Activated B cell treated with CpG ODN at 0.5 μM for 24 hours (primary cell): ENCODE data around the gene ELP5. TPM values are rescaled to one million over a fixed set of nuclear protein-coding genes. Genes with fewer than 3 reads are reported as not detected.

Experiments
- ATAC-seq: fragments of 200-7000 bp; cut with Tn5 transposase; one replicate; pipeline ENCODE4 v1.10.0; 2021; ENCODE audit warnings: low read depth, mild to moderate bottlenecking, moderate library complexity
- CTCF ChIA-PET: fragments of 350-600 bp; sonication (Branson Sonifier 250); formaldehyde crosslinking; loops from one replicate; lab custom pipeline; 2021; ENCODE audit warnings: antibody characterized with exemption; lab: Charles Lee
- POLR2A ChIA-PET: fragments of 350-600 bp; sonication (Branson Sonifier 250); formaldehyde crosslinking; loops from one replicate; lab custom pipeline; 2021; ENCODE audit warnings: antibody characterized with exemption; lab: Charles Lee
- DNase-seq: peaks from one replicate; pipeline ENCODE4 v3.0.0; 2022
- H3K27ac Mint-ChIP-seq: one replicate; pipeline ENCODE4 v1.8.0; 2020; ENCODE audit warnings: mixed read lengths
- H3K27me3 Mint-ChIP-seq: one replicate; pipeline ENCODE4 v1.8.0; 2021; ENCODE audit warnings: mixed read lengths
- H3K36me3 Mint-ChIP-seq: one replicate; pipeline ENCODE4 v1.8.0; 2021; ENCODE audit warnings: low read depth, mixed read lengths
- H3K4me1 Mint-ChIP-seq: one replicate; pipeline ENCODE4 v1.8.0; 2021; ENCODE audit warnings: mixed read lengths
- H3K4me3 Mint-ChIP-seq: one replicate; pipeline ENCODE4 v1.8.0; 2020; ENCODE audit warnings: mild to moderate bottlenecking, mixed read lengths
- H3K9me3 Mint-ChIP-seq: one replicate; pipeline ENCODE4 v1.8.0; 2020; ENCODE audit warnings: mixed read lengths
- CTCF ChIP-seq: fragments of 200-600 bp; IDR thresholded peaks from one replicate; pipeline ENCODE4 v1.8.0; 2022; ENCODE audit warnings: antibody characterized with exemption, mild to moderate bottlenecking
- intact Hi-C: fragments of 100-400 bp; cut with micrococcal nuclease; formaldehyde crosslinking; loops from one replicate; pipeline ENCODE4 v1.15.1; 2024
- total RNA-seq: library from RNA; stranded (reverse); gene quantifications from 2 replicates; pipeline ENCODE4 v1.2.3, GENCODE V29; 2022

Gene ELP5
- total RNA-seq, 1 donor from 2014 or later, result 49.2 TPM

DNA sequence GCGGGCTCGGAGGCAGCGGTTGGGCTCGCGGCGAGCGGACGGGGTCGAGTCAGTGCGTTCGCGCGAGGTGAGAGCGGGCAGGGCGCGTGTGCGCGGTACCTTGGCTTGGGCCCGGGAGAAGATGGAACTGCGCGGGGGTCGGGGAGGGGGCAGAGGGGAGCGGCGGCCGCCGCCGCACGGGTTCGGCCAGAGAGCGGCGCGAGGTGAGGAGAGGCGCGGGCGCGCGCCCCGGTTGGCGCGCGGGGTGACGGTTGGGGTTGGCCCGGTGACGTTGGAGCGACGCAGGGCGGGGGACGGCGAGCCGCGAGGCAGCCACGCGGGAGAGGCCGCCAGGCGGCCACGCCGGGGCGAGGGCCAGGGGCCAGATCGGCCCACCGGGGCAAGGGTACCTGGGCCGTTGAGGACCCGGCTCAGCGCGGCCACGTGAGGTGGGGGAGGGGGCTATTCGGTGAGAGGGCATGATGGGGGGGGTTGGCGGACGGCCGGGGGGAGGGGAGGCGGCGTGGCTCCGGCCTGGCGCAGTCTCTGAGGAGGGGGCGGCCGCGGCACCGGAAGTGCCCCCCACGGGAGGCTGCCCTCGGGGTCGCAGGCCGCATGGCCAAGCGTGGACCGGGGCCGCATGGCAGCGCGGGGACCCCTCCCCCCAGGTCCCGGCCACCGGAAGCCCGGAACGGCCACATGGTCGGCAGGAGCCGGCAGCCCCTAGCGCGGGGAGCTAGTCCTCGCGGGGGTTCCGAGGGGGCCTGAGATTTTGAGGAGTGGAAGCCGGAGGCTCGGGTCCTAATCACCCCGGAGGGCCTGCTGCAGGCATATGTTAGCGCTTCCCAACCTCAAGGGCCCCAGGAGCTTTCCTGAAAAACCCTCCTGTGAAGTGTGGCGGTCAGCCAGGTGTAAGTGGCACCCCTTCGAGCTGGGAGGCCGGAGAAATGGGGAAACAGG, 55.9 kb downstream of the ELP5 start:
- ChIA-PET CTCF (interaction anchor here (1.1 to 1.8 kb wide), 2 partner anchors 29 to 262 kb away, joined by 4 read pairs; partner anchors contain the start of gene ACAP1), POLR2A (interaction anchor here (0.6 to 3.8 kb wide), 11 partner anchors 22 to 537 kb away, joined by 3 to 62 read pairs (median 7); partner anchors contain the start of genes ACAP1, CD68, NEURL4 and PHF23)
- Mint-ChIP-seq H3K4me3 (peak overlapping the region; percentile 96), H3K36me3 (peaks cover 56% of the 10 kb centered on the region), H3K27ac (peak overlapping the region; percentile 99), H3K27me3 (no peaks in the 10 kb centered on the region), H3K4me1 (peaks cover 46% of the 10 kb centered on the region), H3K9me3 (no peaks in the 10 kb centered on the region)
- ATAC-seq (no peak), DNase-seq (peak; percentile 55)
- intact Hi-C loops, result loop anchor here (1.0 to 2.0 kb wide), 13 partner anchors 7 to 379 kb away; partner anchors contain the start of genes ELP5, GABARAP, GPS2 and NEURL4
- TF ChIP-seq CTCF, result no peak

DNA sequence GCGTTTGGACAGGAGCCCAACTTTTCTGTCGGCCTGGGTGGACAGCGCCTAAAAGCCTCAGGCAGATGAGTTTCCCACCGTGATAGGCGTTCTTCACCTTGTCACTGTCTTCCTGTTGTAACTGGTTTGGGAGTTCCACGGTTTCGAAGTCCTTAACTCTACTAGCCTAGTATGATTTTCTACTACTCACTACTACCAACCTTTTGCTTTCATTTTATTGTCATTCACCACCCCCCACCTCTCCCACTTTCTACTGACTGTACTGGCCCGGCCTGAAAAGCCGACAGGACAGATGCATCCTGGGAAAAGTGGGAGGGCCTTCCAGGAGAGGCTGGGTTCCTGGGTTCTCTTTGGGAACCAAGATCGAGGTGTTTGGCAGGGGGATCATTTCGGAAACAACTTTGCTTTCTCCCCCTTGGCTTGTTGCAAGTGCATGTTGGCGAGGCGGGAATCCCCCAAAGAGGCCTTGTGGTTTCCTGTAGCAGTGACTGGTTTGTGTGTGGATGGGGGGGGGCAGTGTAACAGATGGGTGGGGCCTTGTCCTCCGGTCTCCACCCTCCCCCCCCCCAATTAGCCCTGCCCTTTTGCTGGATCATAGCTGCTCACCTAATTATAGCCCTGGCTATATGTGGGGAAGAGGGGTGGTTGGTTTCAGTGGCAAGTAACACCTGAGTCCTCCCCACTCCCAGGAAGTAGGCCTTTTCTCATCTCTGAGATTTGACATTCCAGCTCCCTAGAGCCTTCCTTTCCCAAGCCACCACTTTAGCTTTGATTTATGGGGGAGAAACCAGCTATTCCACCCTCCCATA, 56.8 kb downstream of the ELP5 start:
- intact Hi-C loops, result no loop called here
- Mint-ChIP-seq H3K9me3 (no peaks in the 10 kb centered on the region), H3K27ac (peak overlapping the region; percentile 96), H3K4me1 (peaks cover 55% of the 10 kb centered on the region), H3K4me3 (peak overlapping the region; percentile 96), H3K27me3 (no peaks in the 10 kb centered on the region), H3K36me3 (peaks cover 65% of the 10 kb centered on the region)
- no peak for TF ChIP-seq CTCF
- ChIA-PET CTCF (interaction anchor here (1.1 to 3.2 kb wide), 3 partner anchors 12 to 263 kb away, joined by 4 to 12 read pairs (median 4); partner anchors contain the start of gene ACAP1), POLR2A (interaction anchor here (0.5 to 3.8 kb wide), 32 partner anchors 9 to 879 kb away, joined by 3 to 62 read pairs (median 4); partner anchors contain the start of genes ACADVL, ACAP1, CD68 and DLG4)
- ATAC-seq (peak; percentile 22), DNase-seq (peak; percentile 71)

Other genes with a start within 250 kb of the ELP5 start
- 130 and 140 TPM in 2 replicates for gene RNASEK, start 239.6 kb upstream of the ELP5 start, total RNA-seq
- 0.31 and 0.88 TPM in 2 replicates for gene BCL6B, start 229.2 kb upstream of the ELP5 start, total RNA-seq
- gene SLC16A13, start 216.2 kb upstream of the ELP5 start, total RNA-seq, result 10.4 and 11.8 TPM in 2 replicates
- 3.6 and 4.2 TPM in 2 replicates for gene SLC16A11, start 208.1 kb upstream of the ELP5 start, total RNA-seq
- not detected in 2 replicates for gene CLEC10A, start 172.0 kb upstream of the ELP5 start, total RNA-seq
- not detected in 2 replicates for gene ASGR2, start 137.4 kb upstream of the ELP5 start, total RNA-seq
- gene ASGR1, start 72.8 kb upstream of the ELP5 start, total RNA-seq, result not detected in 2 replicates
- gene DLG4, start 32.4 kb upstream of the ELP5 start, total RNA-seq, result 3.9 and 5.0 TPM in 2 replicates
- gene ACADVL, start 32.3 kb upstream of the ELP5 start, total RNA-seq, result 438 and 469 TPM in 2 replicates
- gene DVL2, start 17.7 kb upstream of the ELP5 start, total RNA-seq, result 56.1 and 64.6 TPM in 2 replicates
- 45.5 and 46.6 TPM in 2 replicates for gene PHF23, start 12.8 kb upstream of the ELP5 start, total RNA-seq
- gene GABARAP, start 9.8 kb upstream of the ELP5 start, total RNA-seq, result 291 and 325 TPM in 2 replicates
- gene CTDNEP1, start 481 bp upstream of the ELP5 start, total RNA-seq, result 165 and 168 TPM in 2 replicates
- gene CLDN7, start 10.3 kb downstream of the ELP5 start, total RNA-seq, result 1.1 and 1.8 TPM in 2 replicates
- gene SLC2A4, start 29.5 kb downstream of the ELP5 start, total RNA-seq, result not detected in 2 replicates
- 0.16 TPM in 1 of 2 replicates, not detected in the other for gene YBX2, start 42.4 kb downstream of the ELP5 start, total RNA-seq
- gene EIF5A, start 55.4 kb downstream of the ELP5 start, total RNA-seq, result 656 and 664 TPM in 2 replicates
- gene GPS2, start 63.1 kb downstream of the ELP5 start, total RNA-seq, result 105 and 115 TPM in 2 replicates
- gene NEURL4, start 77.1 kb downstream of the ELP5 start, total RNA-seq, result 52.8 and 60.1 TPM in 2 replicates
- 298 and 328 TPM in 2 replicates for gene ACAP1, start 84.3 kb downstream of the ELP5 start, total RNA-seq
- 7.2 and 7.8 TPM in 2 replicates for gene KCTD11, start 99.9 kb downstream of the ELP5 start, total RNA-seq
- gene TMEM95, start 102.9 kb downstream of the ELP5 start, total RNA-seq, result not detected in 2 replicates
- 3.5 and 5.8 TPM in 2 replicates for gene TNK1, start 128.9 kb downstream of the ELP5 start, total RNA-seq
- 31.7 and 35.2 TPM in 2 replicates for gene PLSCR3, start 142.3 kb downstream of the ELP5 start, total RNA-seq
- 98.2 and 117 TPM in 2 replicates for gene TMEM256, start 151.9 kb downstream of the ELP5 start, total RNA-seq
- gene NLGN2, start 155.6 kb downstream of the ELP5 start, total RNA-seq, result 0.66 and 1.1 TPM in 2 replicates
- gene SPEM1, start 168.1 kb downstream of the ELP5 start, total RNA-seq, result not detected in 2 replicates
- gene SPEM2, start 173.4 kb downstream of the ELP5 start, total RNA-seq, result not detected in 2 replicates
- gene SPEM3, start 176.6 kb downstream of the ELP5 start, total RNA-seq, result not detected in 2 replicates
- gene TMEM102, start 183.2 kb downstream of the ELP5 start, total RNA-seq, result 13.4 and 14.8 TPM in 2 replicates
- 1.3 and 2.8 TPM in 2 replicates for gene FGF11, start 187.3 kb downstream of the ELP5 start, total RNA-seq
- 5.9 and 6.0 TPM in 2 replicates for gene CHRNB1, start 192.8 kb downstream of the ELP5 start, total RNA-seq
- gene ZBTB4, start 227.4 kb downstream of the ELP5 start, total RNA-seq, result 28.8 and 30.5 TPM in 2 replicates
- not detected in 2 replicates for gene SLC35G6, start 229.2 kb downstream of the ELP5 start, total RNA-seq
- gene POLR2A, start 232.2 kb downstream of the ELP5 start, total RNA-seq, result 148 and 162 TPM in 2 replicates